Subcutaneous abdominal adipose tissue (tissue), 5 donors: Measurements from ENCODE around the gene PAXX.

Source experiments
- H3K27ac ChIP-seq: one replicate; pipeline ENCODE4 v1.7.0; 2013; ENCODE audit warnings: low read depth, mild to moderate bottlenecking, inconsistent platforms, low read length, moderate library complexity
- H3K27me3 ChIP-seq, 5 donors: one replicate each; pipeline ENCODE4 v1.7.0; 2013; ENCODE audit warnings: low read length in 5 of 5, inconsistent platforms in 1 of 5; ENCODE audit not compliant: control insufficient read depth in 5 of 5, insufficient read depth in 4 of 5
- H3K36me3 ChIP-seq, 5 donors: one replicate each; pipeline ENCODE4 v1.7.0; 2013; ENCODE audit warnings: low read length in 5 of 5; ENCODE audit not compliant: control insufficient read depth in 5 of 5, insufficient read depth in 5 of 5
- H3K4me1 ChIP-seq, 5 donors: one replicate each; pipeline ENCODE4 v1.7.0; 2013; ENCODE audit warnings: low read length in 5 of 5, mild to moderate bottlenecking in 3 of 5, moderate library complexity in 1 of 5; ENCODE audit not compliant: control insufficient read depth in 5 of 5, insufficient read depth in 5 of 5
- H3K4me3 ChIP-seq, 5 donors: one replicate each; pipeline ENCODE4 v1.7.0; 2013; ENCODE audit warnings: low read length in 5 of 5, low read depth in 1 of 5
- H3K9ac ChIP-seq, 5 donors: one replicate each; pipeline ENCODE4 v1.7.0; 2013; ENCODE audit warnings: low read length in 5 of 5, mild to moderate bottlenecking in 4 of 5, moderate library complexity in 3 of 5
- H3K9me3 ChIP-seq, 5 donors: one replicate each; pipeline ENCODE4 v1.7.0; 2013; ENCODE audit warnings: low read length in 5 of 5; ENCODE audit not compliant: control insufficient read depth in 5 of 5
- donor health status: healthy.
- donor health status: healthy.
- donor health status: healthy.
- donor health status: healthy.
- donor health status: healthy.

Gene PAXX

DNA sequence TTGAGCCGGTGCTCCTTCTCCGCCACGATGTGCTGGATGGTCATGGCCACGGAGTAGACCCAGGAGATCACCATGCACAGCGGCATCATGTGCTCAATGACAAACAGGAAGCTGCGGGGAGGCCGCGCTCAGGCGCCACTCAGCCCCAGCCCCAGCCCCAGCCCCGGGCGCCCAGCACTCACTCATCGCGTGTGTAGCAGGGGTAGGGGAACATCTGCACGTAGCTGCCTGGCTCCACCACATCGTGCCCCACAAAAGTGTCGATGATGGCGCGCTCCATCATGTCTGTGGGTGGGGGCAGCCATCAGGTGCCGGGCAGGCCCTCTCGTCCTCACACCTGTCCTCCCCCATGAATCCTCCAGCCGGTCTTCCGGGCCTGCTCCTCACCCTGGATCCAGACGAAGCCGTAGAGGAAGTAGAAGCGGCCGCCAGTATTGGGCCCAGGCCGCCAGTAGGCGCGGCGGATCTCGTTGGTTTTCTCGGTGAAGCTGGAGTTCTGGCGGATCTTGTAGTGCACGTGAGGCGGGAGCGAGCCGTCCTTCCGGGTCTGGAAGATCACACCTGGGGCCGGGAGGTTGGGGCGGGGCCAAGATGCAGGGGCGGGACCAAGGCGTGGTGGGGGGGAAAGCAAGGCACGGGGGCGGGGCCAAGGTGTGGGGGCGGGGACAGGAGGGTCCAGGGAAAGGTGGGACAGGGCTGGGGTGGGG is 25.7 kb downstream of the PAXX start:
- Histone ChIP-seq H3K9ac (no peak overlapping the region), H3K9me3 (no peaks in the 10 kb centered on the region), H3K27ac (no peak overlapping the region), H3K36me3 (peaks cover 0 to 74% (median 50%) of the 10 kb centered on the region in 5 donors), H3K4me1 (peaks cover 0 to 6% (median 2%) of the 10 kb centered on the region in 5 donors), H3K27me3 (no peaks in the 10 kb centered on the region), H3K4me3 (no peak overlapping the region)

DNA sequence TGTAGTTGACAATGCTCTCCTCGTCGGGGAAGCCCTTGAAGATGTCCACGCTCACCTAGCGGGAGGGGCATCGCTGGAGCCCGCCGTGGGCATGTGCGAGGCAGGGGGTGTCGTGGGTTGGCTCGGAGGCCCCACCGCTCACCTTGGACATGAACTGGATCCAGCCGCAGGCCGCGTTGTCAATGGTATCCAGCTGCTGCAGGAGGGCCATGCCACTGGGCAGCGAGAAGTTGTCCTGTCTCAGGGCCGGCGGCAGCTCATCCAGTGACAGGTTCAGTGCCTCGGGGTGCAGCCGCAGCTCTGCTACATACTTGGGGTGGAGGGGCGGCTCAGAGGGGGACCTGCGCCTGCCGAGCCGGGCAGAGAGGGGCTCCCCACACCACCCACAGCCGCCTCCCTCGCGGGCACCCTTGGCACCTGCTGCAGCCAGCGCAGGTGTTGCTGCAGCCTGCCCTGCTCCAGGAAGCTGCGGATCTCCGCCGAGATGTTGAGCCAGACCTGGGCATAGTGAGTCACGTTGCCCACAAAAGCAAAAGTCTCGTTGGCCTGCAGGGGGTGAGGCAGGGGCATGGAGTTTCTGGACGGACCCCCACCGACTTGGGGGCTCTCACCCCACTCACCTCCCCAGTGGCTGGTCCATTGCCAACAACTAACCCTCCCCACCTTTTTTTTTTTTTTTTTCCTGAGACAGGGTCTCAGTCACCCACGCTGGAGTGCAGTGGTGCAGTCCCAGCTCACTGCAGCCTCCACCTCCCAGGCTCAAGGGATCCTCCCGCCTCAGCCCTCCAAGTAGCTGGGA is 26.7 kb downstream of the PAXX start:
- Histone ChIP-seq H3K36me3 (peaks cover 0 to 66% (median 46%) of the 10 kb centered on the region in 5 donors), H3K4me3 (no peak overlapping the region), H3K27ac (no peak overlapping the region), H3K9ac (no peak overlapping the region), H3K27me3 (no peaks in the 10 kb centered on the region), H3K4me1 (peaks cover 0 to 16% (median 11%) of the 10 kb centered on the region in 5 donors), H3K9me3 (no peaks in the 10 kb centered on the region)

DNA sequence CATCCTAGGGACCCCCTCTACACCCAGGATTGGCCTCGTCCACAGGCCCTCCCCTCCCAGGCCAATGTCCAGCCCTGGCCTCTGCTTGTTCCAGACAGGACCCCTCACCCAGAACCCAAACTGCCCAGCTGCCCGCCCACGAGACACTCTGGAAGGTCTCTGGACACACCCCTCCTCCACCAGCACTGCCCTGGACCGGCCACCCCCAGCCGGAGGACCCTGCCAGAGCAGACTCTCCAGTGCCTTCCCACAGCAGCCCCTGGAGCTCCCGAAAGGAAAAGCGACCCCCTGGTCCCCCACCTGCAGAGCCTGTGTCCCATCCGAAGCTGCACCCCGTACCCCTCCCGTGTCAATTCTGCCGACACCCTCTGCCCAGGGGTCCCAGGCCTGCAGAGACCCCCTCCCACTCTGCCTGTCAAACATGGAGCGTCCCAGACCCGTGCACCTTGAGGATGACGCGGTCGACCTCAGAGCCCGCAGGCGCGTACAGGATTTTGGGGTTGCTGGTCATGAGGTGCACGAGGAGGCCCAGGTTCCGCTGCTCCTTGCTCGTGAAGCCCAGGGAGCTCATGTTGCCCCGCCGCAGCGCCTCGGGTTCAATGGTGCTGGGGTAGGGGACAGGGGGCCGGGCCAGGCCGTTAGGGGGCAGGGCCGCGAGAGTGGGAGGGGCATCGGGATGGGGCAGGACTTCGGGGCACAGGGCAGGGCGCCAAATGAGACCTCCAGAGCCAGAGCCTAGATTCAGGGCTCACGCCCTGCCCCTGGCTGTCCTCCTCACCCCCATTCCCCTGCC is 27.9 kb downstream of the PAXX start:
- Histone ChIP-seq H3K27ac (no peak overlapping the region), H3K9ac (no peak overlapping the region), H3K4me1 (peaks cover 0 to 24% (median 12%) of the 10 kb centered on the region in 5 donors), H3K9me3 (no peaks in the 10 kb centered on the region), H3K36me3 (peaks cover 0 to 55% (median 36%) of the 10 kb centered on the region in 5 donors), H3K27me3 (no peaks in the 10 kb centered on the region), H3K4me3 (no peak overlapping the region)

DNA sequence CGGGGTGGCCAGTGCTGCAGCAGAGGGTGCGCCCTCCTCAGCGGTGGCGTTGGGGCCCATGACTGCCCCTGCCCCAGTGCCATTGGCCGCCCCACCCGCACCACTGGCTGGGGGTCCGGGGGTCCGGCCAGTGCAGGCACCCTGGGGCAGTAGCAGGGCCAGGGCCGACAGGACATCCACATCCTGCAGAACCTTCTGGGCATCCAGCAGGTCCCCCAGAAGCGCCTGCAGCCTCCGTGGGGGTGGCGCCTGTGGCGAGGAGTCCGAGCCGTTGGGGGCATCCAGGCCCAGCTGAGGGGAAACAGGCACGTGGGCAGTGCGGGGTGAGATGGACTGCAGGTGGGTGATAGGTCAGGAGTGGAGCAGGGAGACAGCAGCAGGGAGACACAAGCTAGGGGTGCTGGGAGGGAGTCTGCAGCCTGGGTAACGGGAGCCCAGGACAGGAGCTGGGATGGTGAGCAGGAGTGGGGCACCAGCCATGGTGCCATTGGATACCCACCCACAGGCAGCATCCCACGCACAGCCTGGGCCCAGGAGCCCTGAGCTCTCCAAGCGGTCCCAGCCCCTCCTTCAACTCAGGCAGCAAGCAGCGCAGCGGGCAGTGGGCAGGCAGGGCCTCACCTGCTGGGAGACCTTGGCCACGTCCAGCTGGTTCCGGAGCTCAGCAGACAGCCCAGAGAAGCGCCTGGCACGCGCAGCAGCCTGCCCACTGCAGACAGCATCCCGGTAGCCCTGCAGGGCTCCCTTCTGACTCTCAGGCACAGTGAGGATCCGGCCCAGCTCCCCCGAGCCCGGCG is 28.7 kb downstream of the PAXX start:
- Histone ChIP-seq H3K4me1 (peaks cover 0 to 33% (median 20%) of the 10 kb centered on the region in 5 donors), H3K27me3 (no peaks in the 10 kb centered on the region), H3K9me3 (no peaks in the 10 kb centered on the region), H3K36me3 (peaks cover 0 to 47% (median 28%) of the 10 kb centered on the region in 5 donors), H3K9ac (no peak overlapping the region), H3K27ac (no peak overlapping the region), H3K4me3 (no peak overlapping the region)

DNA sequence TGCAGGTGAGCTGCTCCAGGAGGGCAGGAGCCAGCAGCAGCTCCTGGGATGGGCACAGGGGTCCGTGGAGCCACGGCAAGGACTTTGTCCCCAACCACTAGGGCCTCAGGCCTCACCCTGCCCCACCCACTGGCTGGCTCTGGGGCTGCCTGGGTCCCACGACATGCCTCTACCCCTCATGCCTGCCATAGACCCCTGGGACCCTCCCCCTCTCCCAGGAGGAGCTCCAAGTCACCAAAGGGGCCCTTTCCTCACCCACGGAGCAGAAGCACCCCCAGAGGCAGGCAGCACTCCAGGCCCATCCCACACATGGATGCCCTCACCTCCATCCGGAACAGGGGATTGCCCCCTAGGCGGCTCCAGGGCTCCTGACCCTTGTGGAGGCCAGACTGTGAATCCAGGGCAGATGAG is 29.4 kb downstream of the PAXX start:
- Histone ChIP-seq H3K36me3 (peaks cover 0 to 40% (median 23%) of the 10 kb centered on the region in 5 donors), H3K27ac (no peak overlapping the region), H3K9ac (no peak overlapping the region), H3K4me3 (no peak overlapping the region), H3K27me3 (no peaks in the 10 kb centered on the region), H3K9me3 (no peaks in the 10 kb centered on the region), H3K4me1 (peaks cover 0 to 39% (median 27%) of the 10 kb centered on the region in 5 donors)

DNA sequence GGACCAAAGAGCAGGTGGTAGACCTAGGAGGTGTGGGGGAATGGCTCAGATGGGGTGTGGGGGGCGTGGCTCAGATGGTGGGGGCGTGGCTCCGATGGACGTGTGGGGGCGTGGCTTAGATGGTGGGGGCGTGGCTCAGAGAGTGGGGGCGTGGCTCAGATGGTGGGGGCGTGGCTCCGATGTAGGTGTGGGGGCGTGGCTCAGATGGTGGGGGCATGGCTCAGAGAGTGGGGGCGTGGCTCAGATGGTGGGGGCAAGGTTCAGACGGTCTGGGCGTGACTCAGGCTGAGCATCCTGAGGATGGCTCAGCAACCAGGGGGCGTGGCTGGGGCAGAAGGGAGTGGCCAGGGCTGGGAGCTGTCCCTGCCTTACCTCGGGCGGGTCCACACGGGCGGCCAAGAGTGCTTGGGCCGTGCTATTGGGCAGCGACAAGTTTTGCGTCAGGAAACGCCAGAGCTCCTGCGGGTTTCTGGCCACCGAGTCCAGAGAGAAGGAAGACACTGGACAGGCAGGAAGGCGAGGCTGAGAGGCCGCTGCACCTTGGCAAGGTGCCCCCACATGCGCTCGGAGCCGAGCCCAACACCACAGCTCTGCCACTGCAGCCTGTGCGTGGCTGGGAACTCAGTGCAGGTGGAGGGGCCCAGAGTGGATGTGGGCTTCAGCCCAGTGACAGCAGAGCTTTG is 29.9 kb downstream of the PAXX start:
- no peak overlapping the region for H3K27ac ChIP-seq
- H3K27me3 ChIP-seq: no peaks in the 10 kb centered on the region
- H3K9me3 ChIP-seq: no peaks in the 10 kb centered on the region
- H3K4me3 ChIP-seq: no peak overlapping the region
- H3K9ac ChIP-seq: no peak overlapping the region
- H3K4me1 ChIP-seq: peaks cover 2 to 44% (median 32%) of the 10 kb centered on the region in 5 donors
- peaks cover 0 to 35% (median 18%) of the 10 kb centered on the region in 5 donors for H3K36me3 ChIP-seq

DNA sequence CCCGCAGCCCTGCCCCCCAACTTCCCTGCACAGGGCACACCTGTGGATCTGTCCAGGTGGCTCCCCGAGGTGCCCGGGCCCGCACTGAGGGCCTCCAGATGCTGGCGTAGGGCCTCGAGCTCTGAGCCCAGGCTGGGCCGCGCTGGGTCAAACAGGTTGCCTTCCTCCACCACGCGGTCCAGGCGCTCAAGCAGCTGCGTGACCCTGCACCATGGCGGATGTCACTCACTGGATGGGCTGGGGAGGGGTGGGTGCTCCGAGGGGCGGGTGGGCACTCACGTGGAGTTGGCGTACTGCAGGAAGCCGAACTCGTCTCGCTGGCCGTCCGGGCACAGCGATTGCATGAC is 30.4 kb downstream of the PAXX start:
- Histone ChIP-seq H3K4me3 (no peak overlapping the region), H3K9me3 (no peaks in the 10 kb centered on the region), H3K4me1 (peaks cover 4 to 49% (median 37%) of the 10 kb centered on the region in 5 donors), H3K9ac (no peak overlapping the region), H3K27ac (no peak overlapping the region), H3K36me3 (peaks cover 0 to 30% (median 13%) of the 10 kb centered on the region in 5 donors), H3K27me3 (no peaks in the 10 kb centered on the region)

DNA sequence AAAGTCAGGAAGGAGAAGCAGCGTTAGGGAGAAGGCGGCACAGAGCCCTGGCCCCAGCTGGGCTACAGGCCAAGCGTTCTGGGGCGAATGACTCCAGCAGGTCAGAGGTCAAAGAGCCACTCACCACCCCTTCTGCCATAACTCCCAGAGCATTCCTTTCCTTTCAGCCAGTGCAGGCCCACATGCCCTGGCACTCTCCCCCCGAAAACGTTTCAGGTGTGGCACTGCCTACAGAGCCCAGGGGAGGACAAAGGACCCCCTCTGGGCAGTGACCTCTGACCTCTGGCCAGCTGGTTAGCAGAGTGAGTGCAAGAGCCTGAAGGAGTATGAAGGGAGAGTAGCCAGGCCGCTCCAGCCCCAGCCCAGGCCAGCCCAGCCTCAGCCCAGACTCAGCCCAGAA is 30.9 kb downstream of the PAXX start:
- H3K9ac ChIP-seq: peak overlapping the region in 1 of 5 donors; percentile 11
- no peaks in the 10 kb centered on the region for H3K9me3 ChIP-seq
- no peaks in the 10 kb centered on the region for H3K27me3 ChIP-seq
- no peak overlapping the region for H3K4me3 ChIP-seq
- peak overlapping the region; percentile 10 for H3K27ac ChIP-seq
- peaks cover 0 to 25% (median 8%) of the 10 kb centered on the region in 5 donors for H3K36me3 ChIP-seq
- H3K4me1 ChIP-seq: peaks cover 4 to 50% (median 37%) of the 10 kb centered on the region in 5 donors

DNA sequence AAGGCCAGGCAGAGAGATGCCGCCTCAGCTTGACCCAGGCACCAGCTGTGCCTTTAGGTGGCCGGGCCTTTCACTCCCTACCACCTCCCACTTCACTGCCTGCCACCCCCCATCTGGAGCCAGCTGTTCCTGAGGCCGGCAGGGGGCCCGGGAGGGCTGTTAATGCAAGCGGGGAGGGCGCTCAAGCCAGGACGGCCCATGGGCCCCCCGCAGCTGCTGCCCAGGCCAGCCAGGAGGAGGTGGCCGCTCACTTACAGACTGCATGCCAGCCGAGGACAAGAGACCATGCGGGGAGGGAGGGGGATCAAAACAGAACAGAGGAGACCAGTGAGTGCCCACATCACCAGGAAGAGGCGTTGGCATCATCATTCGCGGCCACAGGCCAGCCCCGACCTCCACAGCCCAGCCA is 31.4 kb downstream of the PAXX start:
- Histone ChIP-seq H3K4me1 (peaks cover 4 to 53% (median 41%) of the 10 kb centered on the region in 5 donors), H3K27me3 (no peaks in the 10 kb centered on the region), H3K9ac (peak overlapping the region in 1 of 5 donors; percentile 11), H3K27ac (peak overlapping the region; percentile 10), H3K9me3 (no peaks in the 10 kb centered on the region), H3K4me3 (no peak overlapping the region), H3K36me3 (peaks cover 0 to 24% (median 8%) of the 10 kb centered on the region in 5 donors)
